Stomach (tissue), 9 donors: ENCODE measurements around the gene KRT5. TPM values are rescaled to one million over a fixed set of nuclear protein-coding genes. Genes with fewer than 3 reads are reported as not detected.

Experiments
- DNase-seq, 2 donors: peaks; one replicate each; pipeline versions ENCODE4 v3.0.0 to v3.0.0-alpha.2; 2013 to 2019
- H3K27ac ChIP-seq, 5 donors: fragments of 200-600 bp in 4 of 5; sonication (generic) in 4 of 5; one replicate each; pipeline ENCODE4 v1.5.1; 2013 to 2019; ENCODE audit warnings: mild to moderate bottlenecking in 1 of 5, moderate library complexity in 1 of 5
- H3K27me3 ChIP-seq, 3 donors: fragments of 200-600 bp; sonication (generic); one replicate each; pipeline ENCODE4 v1.5.1; 2017 to 2019; ENCODE audit warnings: mixed run types in 1 of 3
- H3K36me3 ChIP-seq, 4 donors: fragments of 200-600 bp; sonication (generic); 1 replicate in 3 of 4; 2 replicates in 1 of 4; pipeline ENCODE4 v1.5.1; 2016 to 2019
- H3K4me1 ChIP-seq, 4 donors: fragments of 200-600 bp; sonication (generic); one replicate each; pipeline ENCODE4 v1.5.1; 2016 to 2019
- H3K4me3 ChIP-seq, 4 donors: fragments of 200-600 bp; sonication (generic) in 3 of 4; one replicate each; pipeline ENCODE4 v1.5.1; 2016 to 2019; ENCODE audit warnings: mild to moderate bottlenecking in 1 of 4
- H3K9me3 ChIP-seq, 4 donors: fragments of 200-600 bp; sonication (generic); one replicate each; pipeline ENCODE4 v1.5.1; 2016 to 2019
- CTCF ChIP-seq, 7 experiments: fragments of 450-650 bp in 4 of 7; fragments of 200-600 bp in 3 of 7; sonication (generic) in 3 of 7; IDR thresholded peaks; one replicate each; pipeline ENCODE4 v1.5.1; 2016 to 2019; ENCODE audit warnings: antibody characterized with exemption in 7 of 7, control low read depth in 2 of 7, mild to moderate bottlenecking in 1 of 7
- EP300 ChIP-seq: sonication (generic); formaldehyde crosslinking; IDR thresholded peaks from one replicate; pipeline ENCODE4 v1.6.1; 2017; ENCODE audit warnings: antibody characterized with exemption
- POLR2A ChIP-seq, 4 donors: fragments of 450-650 bp; IDR thresholded peaks; one replicate each; pipeline ENCODE4 v1.6.1; 2016; ENCODE audit warnings: antibody characterized with exemption in 4 of 4, control low read depth in 2 of 4, mild to moderate bottlenecking in 1 of 4, moderate library complexity in 1 of 4
- POLR2AphosphoS5 ChIP-seq, 3 donors: sonication (generic); formaldehyde crosslinking; IDR thresholded peaks; one replicate each; pipeline ENCODE4 v1.6.1; 2016; ENCODE audit warnings: antibody characterized with exemption in 3 of 3
- WGBS, 5 donors: extraction: QIAGEN DNeasy Blood & Tissue Kit in 3 of 5; methylation state at CpG; one replicate each; pipeline versions ENCODE4 v1.1.5 to v1.1.7; 2013 to 2018; 5-methylcytosine and 5-hydroxymethylcytosine counted together
- intact Hi-C: fragments of 100-400 bp; cut with DNase I; formaldehyde crosslinking; loops from one replicate; pipeline ENCODE4 v1.15.1; 2023; ENCODE audit warnings: low total_unique reads
- polyA plus RNA-seq, 3 donors: library from polyadenylated mRNA; stranded (reverse); fragments of 200-250 nt; gene quantifications; one replicate each; pipeline ENCODE4 v1.2.3, GENCODE V29; 2013
- total RNA-seq, 5 donors: library from RNA; depleted of rRNA; stranded (reverse); fragments of >200 nt; gene quantifications; one replicate each; pipeline versions ENCODE4 v1.1.0 to v1.2.3, GENCODE V29; 2014 to 2016
- donor health status: healthy with polysubstance abuse.
- donor health status: Bipolar disorder and iron deficiency.
- donor health status: healthy.

Gene KRT5
- total and polyA plus RNA-seq, 8 donors: 0.89 to 2,165 (median 9.6) TPM; not detected in 4

- intact Hi-C loops: no loop called here
- Histone ChIP-seq H3K4me1 (no peaks in the 10 kb centered on the region), H3K27ac (no peak overlapping the region), H3K36me3 (no peaks in the 10 kb centered on the region), H3K9me3 (peaks cover 0 to 9% (median 3%) of the 10 kb centered on the region in 4 donors), H3K27me3 (peaks cover 0 to 8% (median 3%) of the 10 kb centered on the region in 3 donors), H3K4me3 (no peak overlapping the region)
- no peak for DNase-seq
- 73 to 83% (median 81%) methylated on average over 5 of the region's 5 CpGs for WGBS, 5 donors
- no peak for TF ChIP-seq POLR2AphosphoS5 (IDR thresholded peaks at IDR 0.05)
- TF ChIP-seq EP300: no peak
- TF ChIP-seq POLR2A (IDR thresholded peaks at IDR 0.05): no peak
- TF ChIP-seq CTCF (IDR thresholded peaks at IDR 0.05): no peak
Measured at GRCh38 chr12:52486166-52487105, 33.8 kb downstream of the KRT5 start.

- peaks cover 0 to 7% (median 3%) of the 10 kb centered on the region in 4 donors for H3K9me3 ChIP-seq
- no peak for TF ChIP-seq POLR2AphosphoS5 (IDR thresholded peaks at IDR 0.05)
- no peak for TF ChIP-seq CTCF (IDR thresholded peaks at IDR 0.05)
- no peak for TF ChIP-seq EP300
- TF ChIP-seq POLR2A (IDR thresholded peaks at IDR 0.05): no peak
- DNase-seq: no peak
- intact Hi-C loops: no loop called here
- H3K4me3 ChIP-seq: no peak overlapping the region
- no peak overlapping the region for H3K27ac ChIP-seq
- WGBS, 5 donors: 57 to 62% (median 61%) methylated on average over 3 of the region's 3 CpGs
- H3K4me1 ChIP-seq: no peaks in the 10 kb centered on the region
- no peaks in the 10 kb centered on the region for H3K36me3 ChIP-seq
- no peaks in the 10 kb centered on the region for H3K27me3 ChIP-seq
Measured at GRCh38 chr12:52480073-52480472, 40.1 kb downstream of the KRT5 start.

GRCh38 chr12:52477651-52478050 is 42.5 kb downstream of the KRT5 start:
- H3K4me1 ChIP-seq: no peaks in the 10 kb centered on the region
- DNase-seq: no peak
- TF ChIP-seq CTCF (IDR thresholded peaks at IDR 0.05): no peak
- TF ChIP-seq EP300: no peak
- TF ChIP-seq POLR2A (IDR thresholded peaks at IDR 0.05): no peak
- TF ChIP-seq POLR2AphosphoS5 (IDR thresholded peaks at IDR 0.05): no peak
- WGBS, 5 donors: 46 to 88% (median 64%) methylated on average over 2 of the region's 2 CpGs
- H3K4me3 ChIP-seq: no peak overlapping the region
- no peaks in the 10 kb centered on the region for H3K27me3 ChIP-seq
- no peaks in the 10 kb centered on the region for H3K36me3 ChIP-seq
- H3K9me3 ChIP-seq: no peaks in the 10 kb centered on the region
- no peak overlapping the region for H3K27ac ChIP-seq
- intact Hi-C loops: no loop called here

GRCh38 chr12:52474212-52474611 is 46.0 kb downstream of the KRT5 start:
- no peak overlapping the region for H3K27ac ChIP-seq
- intact Hi-C loops: no loop called here
- TF ChIP-seq CTCF (IDR thresholded peaks at IDR 0.05) (no peak), POLR2A (IDR thresholded peaks at IDR 0.05) (no peak), POLR2AphosphoS5 (IDR thresholded peaks at IDR 0.05) (no peak)
- no peaks in the 10 kb centered on the region for H3K27me3 ChIP-seq
- H3K4me3 ChIP-seq: no peak overlapping the region
- no peaks in the 10 kb centered on the region for H3K9me3 ChIP-seq
- no peaks in the 10 kb centered on the region for H3K4me1 ChIP-seq
- 89 to 98% (median 90%) methylated on average over 2 of the region's 2 CpGs for WGBS, 5 donors
- H3K36me3 ChIP-seq: no peaks in the 10 kb centered on the region
- no peak for DNase-seq
